Small intestine (tissue), 7 donors: ENCODE data around the gene ANKS1B. TPM values are rescaled to one million over a fixed set of nuclear protein-coding genes. Genes with fewer than 3 reads are reported as not detected.

Experiments used
- DNase-seq, 2 donors: peaks; one replicate each; pipeline versions ENCODE4 v3.0.0 to v3.0.0-alpha.2; 2013
- FAIRE-seq: peaks from 2 replicates; lab custom pipeline; 2012; peaks lifted over from hg19 to GRCh38; lab: Jason Lieb, UNC
- H3K27ac ChIP-seq, 3 donors: one replicate each; pipeline ENCODE4 v1.5.1; 2013; ENCODE audit warnings: low read length in 2 of 3, mild to moderate bottlenecking in 2 of 3, control low read depth in 1 of 3, inconsistent platforms in 1 of 3, low read depth in 1 of 3, moderate library complexity in 1 of 3
- H3K27me3 ChIP-seq, 3 donors: one replicate each; pipeline ENCODE4 v1.6.1; 2013; ENCODE audit warnings: low read length in 3 of 3, inconsistent platforms in 1 of 3; ENCODE audit not compliant: control insufficient read depth in 3 of 3, insufficient read depth in 3 of 3
- H3K36me3 ChIP-seq, 3 donors: one replicate each; pipeline ENCODE4 v1.6.1; 2013; ENCODE audit warnings: low read length in 3 of 3, inconsistent platforms in 1 of 3, low read depth in 1 of 3, mild to moderate bottlenecking in 1 of 3, moderate library complexity in 1 of 3; ENCODE audit not compliant: control insufficient read depth in 3 of 3, insufficient read depth in 2 of 3
- H3K4me1 ChIP-seq, 3 donors: one replicate each; pipeline ENCODE4 v1.6.1; 2013; ENCODE audit warnings: low read length in 2 of 3, inconsistent platforms in 1 of 3, low read depth in 1 of 3, mild to moderate bottlenecking in 1 of 3, moderate library complexity in 1 of 3; ENCODE audit not compliant: control insufficient read depth in 3 of 3, insufficient read depth in 2 of 3
- H3K4me3 ChIP-seq, 3 donors: one replicate each; pipeline ENCODE4 v1.5.1; 2013; ENCODE audit warnings: low read length in 3 of 3, control low read depth in 1 of 3, inconsistent platforms in 1 of 3, low read depth in 1 of 3, mild to moderate bottlenecking in 1 of 3, moderate library complexity in 1 of 3
- H3K9me3 ChIP-seq, 2 donors: one replicate each; pipeline ENCODE4 v1.6.1; 2013; ENCODE audit warnings: low read depth in 1 of 2, low read length in 1 of 2; ENCODE audit not compliant: control insufficient read depth in 2 of 2, insufficient read depth in 1 of 2
- WGBS, 3 donors: extraction: QIAGEN DNeasy Blood & Tissue Kit; methylation state at CpG; one replicate each; pipeline ENCODE4 v1.1.7; 2013; 5-methylcytosine and 5-hydroxymethylcytosine counted together
- polyA plus RNA-seq, 4 donors: library from polyadenylated mRNA; stranded (reverse) in 3 of 4; unstranded in 1 of 4; fragments of 200-250 nt in 3 of 4; fragments of 120-200 nt in 1 of 4; gene quantifications; one replicate each; pipeline versions ENCODE4 v1.2.1 to v1.2.3, GENCODE V29; 2013
- donor health status: healthy with polysubstance abuse.
- donor health status: control.
- donor health status: control.
- donor health status: Bipolar disorder and iron deficiency.
- donor health status: healthy.

Gene ANKS1B
- polyA plus RNA-seq, 4 donors, result 0.44 to 0.72 TPM; not detected in 2

GRCh38 chr12:99544457-99544856 is 440.3 kb downstream of the ANKS1B start:
- Histone ChIP-seq H3K27me3 (no peaks in the 10 kb centered on the region), H3K9me3 (no peaks in the 10 kb centered on the region), H3K36me3 (no peaks in the 10 kb centered on the region), H3K27ac (no peak overlapping the region), H3K4me3 (no peak overlapping the region), H3K4me1 (no peaks in the 10 kb centered on the region)
- DNase-seq (no peak), FAIRE-seq (no peak)
- 20 to 54% (median 31%) methylated on average over 1 of the region's 1 CpG for WGBS, 3 donors

DNA sequence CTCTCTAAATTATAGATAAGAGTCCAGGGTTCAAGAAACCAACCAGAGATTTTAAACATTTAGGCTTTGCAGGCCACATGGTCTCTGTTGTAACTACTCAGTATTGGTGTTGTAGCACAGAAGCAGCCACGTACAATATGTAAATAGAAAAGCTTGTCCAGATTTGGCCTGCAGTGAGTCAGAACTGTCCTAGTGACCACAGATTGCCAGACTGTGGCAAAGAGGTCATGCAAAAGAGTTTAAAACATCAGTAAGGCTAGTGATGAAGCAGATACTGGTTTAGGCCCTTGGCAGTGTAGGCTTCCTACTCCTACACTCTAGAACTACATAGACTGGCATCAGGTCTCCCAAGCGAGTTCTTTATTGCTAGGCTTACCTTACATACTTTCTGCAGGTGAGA is 454.8 kb downstream of the ANKS1B start:
- Histone ChIP-seq H3K36me3 (no peaks in the 10 kb centered on the region), H3K27ac (no peak overlapping the region), H3K4me1 (no peaks in the 10 kb centered on the region), H3K9me3 (no peaks in the 10 kb centered on the region), H3K27me3 (no peaks in the 10 kb centered on the region), H3K4me3 (no peak overlapping the region)
- DNase-seq, result no peak
- no peak for FAIRE-seq
- WGBS, 3 donors, result 57 to 64% (median 62%) methylated on average over 2 of the region's 2 CpGs

- Histone ChIP-seq H3K27me3 (no peaks in the 10 kb centered on the region), H3K4me3 (no peak overlapping the region), H3K9me3 (no peaks in the 10 kb centered on the region), H3K36me3 (no peaks in the 10 kb centered on the region), H3K27ac (no peak overlapping the region), H3K4me1 (no peaks in the 10 kb centered on the region)
- DNase-seq, result no peak
- FAIRE-seq, result no peak
Measured at GRCh38 chr12:99528478-99528877, 456.3 kb downstream of the ANKS1B start.

- FAIRE-seq (no peak), DNase-seq (no peak)
- H3K27me3 ChIP-seq, result no peaks in the 10 kb centered on the region
- no peaks in the 10 kb centered on the region for H3K4me1 ChIP-seq
- no peak overlapping the region for H3K27ac ChIP-seq
- no peaks in the 10 kb centered on the region for H3K9me3 ChIP-seq
- H3K36me3 ChIP-seq, result no peaks in the 10 kb centered on the region
- no peak overlapping the region for H3K4me3 ChIP-seq
- 60 to 72% (median 62%) methylated on average over 2 of the region's 2 CpGs for WGBS, 3 donors
Measured at GRCh38 chr12:99523853-99524252, 460.9 kb downstream of the ANKS1B start.

- H3K9me3 ChIP-seq, result no peaks in the 10 kb centered on the region
- no peaks in the 10 kb centered on the region for H3K27me3 ChIP-seq
- 16 to 38% (median 21%) methylated on average over 2 of the region's 2 CpGs for WGBS, 3 donors
- H3K27ac ChIP-seq, result no peak overlapping the region
- H3K4me3 ChIP-seq, result no peak overlapping the region
- DNase-seq (no peak), FAIRE-seq (no peak)
- no peaks in the 10 kb centered on the region for H3K4me1 ChIP-seq
- H3K36me3 ChIP-seq, result no peaks in the 10 kb centered on the region
Measured at GRCh38 chr12:99522456-99522855, 462.3 kb downstream of the ANKS1B start.

DNA sequence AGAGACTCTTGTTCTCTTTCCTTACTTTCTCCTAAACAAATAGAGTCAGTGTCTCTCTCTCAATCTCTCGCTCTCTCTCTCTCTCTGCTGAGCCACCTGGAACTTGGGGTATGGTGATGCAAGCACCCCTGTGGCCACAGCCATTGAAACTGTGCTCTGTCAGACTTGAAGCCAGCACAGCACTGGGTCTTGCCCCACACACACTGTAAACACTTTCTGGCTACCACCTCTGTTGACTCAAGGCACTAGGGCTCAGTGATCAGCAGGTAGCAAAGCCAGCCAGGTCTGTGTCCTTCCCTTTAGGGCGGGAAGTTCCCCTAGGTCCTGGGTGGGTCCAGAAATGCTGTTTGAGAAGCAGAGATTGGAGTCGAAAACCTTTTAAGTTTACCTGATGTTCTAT is 463.1 kb downstream of the ANKS1B start:
- Histone ChIP-seq H3K27ac (no peak overlapping the region), H3K4me1 (no peaks in the 10 kb centered on the region), H3K4me3 (no peak overlapping the region), H3K36me3 (no peaks in the 10 kb centered on the region), H3K9me3 (no peaks in the 10 kb centered on the region), H3K27me3 (no peaks in the 10 kb centered on the region)
- FAIRE-seq (no peak), DNase-seq (no peak)
- 68 to 74% (median 68%) methylated on average over 3 of the region's 3 CpGs for WGBS, 3 donors

DNA sequence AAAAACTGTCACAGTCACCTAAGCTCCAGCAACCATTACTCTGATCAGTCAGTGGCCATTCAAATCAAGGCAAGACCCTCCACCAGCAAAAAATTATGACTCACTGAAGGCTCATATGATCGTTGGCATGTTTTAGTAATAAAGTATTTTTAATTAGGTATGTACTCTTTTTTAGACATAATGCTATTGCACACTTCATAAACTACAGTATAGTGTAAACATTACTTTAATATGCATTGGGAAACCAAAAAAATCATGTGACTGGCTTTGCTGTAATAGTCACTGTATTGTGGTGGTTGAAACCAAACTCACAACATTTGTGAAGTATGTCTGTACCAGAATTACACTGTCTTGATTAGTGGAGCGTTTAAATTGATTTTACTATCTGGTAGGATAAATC is 471.7 kb downstream of the ANKS1B start:
- no peak overlapping the region for H3K4me3 ChIP-seq
- no peak overlapping the region for H3K27ac ChIP-seq
- H3K9me3 ChIP-seq, result no peaks in the 10 kb centered on the region
- no peaks in the 10 kb centered on the region for H3K4me1 ChIP-seq
- DNase-seq (no peak), FAIRE-seq (no peak)
- no peaks in the 10 kb centered on the region for H3K36me3 ChIP-seq
- H3K27me3 ChIP-seq, result no peaks in the 10 kb centered on the region
- WGBS, 3 donors, result 55 to 68% (median 62%) methylated on average over 2 of the region's 2 CpGs

GRCh38 chr12:99505805-99506204 is 478.9 kb downstream of the ANKS1B start:
- Histone ChIP-seq H3K27me3 (no peaks in the 10 kb centered on the region), H3K9me3 (no peaks in the 10 kb centered on the region), H3K4me3 (no peak overlapping the region), H3K36me3 (no peaks in the 10 kb centered on the region), H3K27ac (no peak overlapping the region), H3K4me1 (no peaks in the 10 kb centered on the region)
- no peak for FAIRE-seq
- 63 to 75% (median 69%) methylated on average over 3 of the region's 3 CpGs for WGBS, 3 donors
- DNase-seq, result no peak

DNA sequence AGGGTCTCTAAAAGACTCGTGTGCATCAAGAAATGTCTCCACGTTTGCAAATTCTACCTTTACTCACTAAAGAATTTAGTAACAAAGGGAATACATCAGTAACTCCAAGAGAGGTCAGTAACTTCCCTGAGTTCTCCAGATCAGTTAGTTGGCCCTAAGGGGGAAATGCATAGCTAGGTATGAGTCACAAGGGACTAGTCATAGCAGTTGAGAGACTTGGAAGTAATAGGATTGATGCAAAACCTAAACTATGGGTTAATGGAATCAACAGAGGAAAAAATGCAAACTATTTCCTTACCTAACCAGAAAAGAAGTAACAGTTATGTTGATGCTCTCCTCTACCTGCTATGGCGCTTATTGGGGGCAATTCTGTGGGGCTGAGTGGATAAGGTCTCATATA is 486.0 kb downstream of the ANKS1B start:
- Histone ChIP-seq H3K4me1 (no peaks in the 10 kb centered on the region), H3K36me3 (no peaks in the 10 kb centered on the region), H3K27me3 (no peaks in the 10 kb centered on the region), H3K27ac (no peak overlapping the region), H3K9me3 (no peaks in the 10 kb centered on the region), H3K4me3 (no peak overlapping the region)
- DNase-seq (no peak), FAIRE-seq (no peak)
- 52 to 67% (median 53%) methylated on average over 3 of the region's 3 CpGs for WGBS, 3 donors
